HG03095 (cell line): ENCODE data around the gene TRIO.

Experiments
- ATAC-seq: cut with Tn5 transposase; IDR thresholded peaks from one replicate; pipeline ENCODE4 v1.9.1; 2021; ENCODE audit warnings: moderate library complexity; ENCODE audit not compliant: unreplicated experiment

TRIO gene

DNA sequence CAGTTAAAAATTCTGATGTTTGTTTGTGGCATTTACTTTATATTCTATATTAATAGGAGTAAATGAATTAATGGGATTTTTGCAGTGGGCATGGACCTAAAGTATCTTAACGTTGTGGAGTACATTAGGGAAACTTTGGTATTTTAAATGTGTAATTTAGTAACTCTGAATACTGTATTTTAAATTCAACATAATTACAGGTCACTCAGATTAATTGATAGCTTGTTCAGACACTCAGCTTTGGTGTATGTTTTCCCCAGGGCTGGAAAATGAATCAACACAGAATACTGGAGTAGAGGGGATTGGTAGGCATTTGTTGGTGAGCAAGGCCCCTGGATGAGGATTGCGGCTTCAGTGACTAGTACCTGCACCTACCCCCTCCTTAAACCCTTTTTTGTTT lies 117.5 kb downstream of the TRIO start:
- ATAC-seq, result no peak

DNA sequence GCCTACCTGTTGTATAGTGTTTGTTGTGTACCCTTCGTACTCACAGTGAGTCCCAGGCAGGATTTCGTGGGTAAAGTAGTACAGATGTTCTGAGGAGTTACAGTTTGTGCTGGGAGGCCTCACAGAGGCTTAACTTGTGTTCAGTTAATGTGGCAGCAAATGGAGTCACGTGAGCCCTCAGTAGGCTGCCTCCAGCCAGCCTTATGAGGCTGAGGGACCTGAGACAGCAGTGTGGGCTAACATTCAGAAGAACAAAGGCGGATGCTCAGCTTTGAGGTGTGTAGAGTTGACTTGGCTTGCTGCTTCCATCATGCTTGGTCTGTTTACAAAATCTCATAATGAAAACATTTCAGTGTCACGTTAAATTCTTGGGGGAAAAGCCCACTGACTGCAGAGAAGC lies 118.1 kb downstream of the TRIO start:
- ATAC-seq, result no peak

GRCh38 chr5:14261856-14262611 lies 118.9 kb downstream of the TRIO start:
- ATAC-seq, result no peak

- ATAC-seq, result no peak
These were observed 120.0 kb downstream of the TRIO start for GRCh38 chr5:14263113-14263512.

- no peak for ATAC-seq
These were observed 120.6 kb downstream of the TRIO start for GRCh38 chr5:14263699-14264098.

DNA sequence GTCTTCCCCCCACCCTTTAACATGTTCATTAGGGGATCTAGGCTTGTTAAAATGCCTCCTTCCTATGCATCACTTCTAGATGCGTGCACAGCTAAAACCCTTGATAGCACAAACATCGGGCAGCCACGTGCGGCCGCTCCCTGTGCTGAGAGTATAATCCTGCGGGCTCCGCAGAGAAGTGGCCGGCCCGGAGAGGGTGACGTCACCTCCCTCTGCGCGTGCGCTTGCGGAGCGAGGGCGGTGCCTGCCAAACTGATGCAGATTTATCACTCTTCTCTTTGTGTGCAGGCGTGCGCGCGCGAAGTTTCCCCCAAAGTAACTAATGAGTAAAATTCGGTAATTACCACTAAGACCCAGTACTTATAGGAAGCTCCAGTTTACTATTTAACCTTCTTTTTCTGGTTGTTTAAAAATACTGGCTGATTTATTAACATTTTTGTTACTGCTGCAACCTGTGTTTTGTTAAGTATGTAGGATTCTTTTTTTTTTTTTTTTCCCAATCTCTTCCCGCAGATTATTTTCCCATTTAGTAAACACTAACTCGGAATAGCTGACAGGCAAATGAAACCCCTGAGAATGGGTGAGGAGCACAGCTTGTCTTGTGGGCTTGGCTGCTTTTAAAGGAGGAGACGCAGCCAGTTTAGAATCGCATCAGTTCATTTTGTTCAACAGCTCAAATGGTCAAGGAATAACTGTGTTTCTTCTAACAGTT lies 121.6 kb downstream of the TRIO start:
- ATAC-seq, result peak; percentile 83

DNA sequence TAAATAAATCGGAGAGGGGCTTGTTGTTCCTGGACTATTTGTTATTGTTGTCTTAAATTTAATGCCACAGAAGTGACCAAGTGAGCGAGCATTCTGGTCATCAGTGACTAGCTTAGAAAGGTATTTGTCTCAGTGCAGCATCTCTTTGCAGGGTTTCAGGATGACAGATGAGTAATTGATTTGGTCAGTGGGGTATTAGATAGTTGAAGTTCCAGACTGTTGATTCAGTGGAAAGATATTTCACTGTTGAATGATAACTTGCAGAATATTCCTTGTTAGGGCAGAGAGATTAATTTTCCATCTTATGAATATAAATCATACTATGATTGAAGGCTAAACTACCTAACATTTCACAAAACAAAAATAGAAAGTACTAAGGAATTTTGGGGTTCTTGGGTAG lies 122.4 kb downstream of the TRIO start:
- no peak for ATAC-seq

DNA sequence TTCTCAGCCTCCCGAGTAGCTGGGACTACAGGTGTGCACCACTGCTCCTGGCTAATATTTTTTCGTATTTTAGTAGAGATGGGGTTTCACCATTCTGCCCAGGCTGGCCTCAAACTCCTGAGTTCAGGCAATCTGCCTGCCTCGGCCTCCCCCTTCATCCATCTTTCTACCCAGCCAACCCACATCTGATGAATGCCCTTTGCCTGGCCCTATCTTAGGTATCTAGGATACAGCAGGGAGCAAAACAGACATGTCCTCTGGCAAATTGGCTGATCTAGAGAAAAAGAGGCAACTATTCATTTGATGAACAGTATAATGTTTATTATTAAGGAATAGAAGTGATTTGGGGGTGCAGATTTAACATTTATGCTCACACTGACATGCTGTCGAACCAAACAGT lies 123.0 kb downstream of the TRIO start:
- ATAC-seq, result no peak

GRCh38 chr5:14266686-14267085 lies 123.5 kb downstream of the TRIO start:
- ATAC-seq, result no peak

- no peak for ATAC-seq
These were observed 124.2 kb downstream of the TRIO start for GRCh38 chr5:14267166-14267838.

GRCh38 chr5:14267991-14268708 lies 125.0 kb downstream of the TRIO start:
- no peak for ATAC-seq

- no peak for ATAC-seq
These were observed 125.6 kb downstream of the TRIO start for GRCh38 chr5:14268738-14269137.

DNA sequence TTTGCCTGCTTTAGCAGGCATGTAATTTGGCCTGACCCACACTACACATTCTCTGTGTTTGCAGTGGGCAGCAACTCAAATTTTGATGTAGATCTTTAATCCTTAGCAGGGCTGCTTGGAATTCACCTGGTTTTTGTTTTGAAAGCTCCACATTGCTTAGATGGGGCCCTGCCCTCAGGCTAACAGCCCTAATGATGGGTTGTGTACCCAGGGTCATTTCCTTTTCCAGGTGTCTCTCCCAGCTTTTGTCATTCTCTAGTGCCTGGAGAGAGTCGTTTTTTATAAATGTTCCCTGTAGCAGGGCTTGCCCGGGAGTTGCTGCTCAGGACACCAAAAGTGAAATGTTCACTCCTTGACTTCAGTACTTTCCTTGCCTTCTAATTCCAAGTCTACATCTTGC lies 126.3 kb downstream of the TRIO start:
- ATAC-seq, result no peak

- ATAC-seq, result peak; percentile 44
These were observed 127.1 kb downstream of the TRIO start for GRCh38 chr5:14270209-14270702.

DNA sequence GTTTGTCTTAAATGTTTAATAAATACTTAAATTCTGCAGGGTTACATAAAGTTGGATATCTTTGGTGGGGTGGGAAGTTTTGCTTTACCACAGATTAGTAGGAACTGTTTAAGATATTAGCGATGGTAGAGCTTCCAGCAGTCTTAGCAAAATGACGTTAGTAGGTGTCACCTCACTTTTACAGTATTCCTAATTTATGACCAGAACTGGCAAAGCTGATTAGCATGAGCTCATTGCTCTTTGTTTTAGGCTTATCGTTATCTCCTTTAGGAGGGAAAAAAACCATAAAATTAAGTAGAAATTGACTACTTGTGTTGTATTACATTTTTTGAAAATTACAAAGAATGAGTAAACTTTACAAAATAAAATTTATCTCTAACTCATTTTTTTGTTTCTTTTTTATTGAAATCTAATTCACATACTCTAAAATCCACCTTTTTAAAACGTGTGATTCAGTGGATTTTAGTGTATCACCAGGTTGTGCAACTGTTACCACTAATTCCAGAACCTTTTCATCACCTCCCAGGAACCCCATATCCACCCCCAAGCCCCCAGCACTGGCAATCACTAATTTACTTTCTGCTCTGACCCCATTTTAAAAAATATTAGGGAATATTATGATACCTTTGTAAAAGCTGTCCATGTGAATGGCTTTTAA lies 129.5 kb downstream of the TRIO start:
- ATAC-seq, result no peak

DNA sequence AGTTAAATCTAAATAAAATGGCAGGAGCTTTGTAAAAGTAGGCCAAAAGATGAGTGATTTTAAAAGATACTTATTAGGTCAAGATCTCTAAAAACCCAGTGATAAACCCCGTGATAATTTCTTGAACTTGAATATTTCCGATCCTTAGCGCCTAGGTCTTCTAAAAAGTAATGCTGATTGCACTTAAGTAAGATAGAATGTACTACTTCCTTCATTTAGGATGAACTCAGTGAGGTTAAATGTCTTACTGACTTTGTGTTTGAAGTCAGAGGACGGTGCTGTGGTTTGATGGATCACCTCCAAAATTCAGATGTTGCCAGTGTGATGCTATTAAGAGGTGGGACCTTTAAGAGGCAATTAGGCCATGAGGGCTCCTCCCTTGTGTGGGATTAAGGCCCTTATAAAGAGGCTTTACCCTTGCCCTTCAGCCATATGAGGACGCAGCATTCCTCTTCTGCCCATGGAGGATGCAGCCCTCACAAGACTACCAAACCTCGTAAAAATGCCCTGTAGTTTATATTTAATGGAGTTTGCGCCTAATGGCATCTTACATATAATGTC lies 130.1 kb downstream of the TRIO start:
- ATAC-seq, result no peak

GRCh38 chr5:14276380-14276779 lies 133.2 kb downstream of the TRIO start:
- no peak for ATAC-seq

- peak; percentile 37 for ATAC-seq
These were observed 134.5 kb downstream of the TRIO start for GRCh38 chr5:14277385-14278320.

DNA sequence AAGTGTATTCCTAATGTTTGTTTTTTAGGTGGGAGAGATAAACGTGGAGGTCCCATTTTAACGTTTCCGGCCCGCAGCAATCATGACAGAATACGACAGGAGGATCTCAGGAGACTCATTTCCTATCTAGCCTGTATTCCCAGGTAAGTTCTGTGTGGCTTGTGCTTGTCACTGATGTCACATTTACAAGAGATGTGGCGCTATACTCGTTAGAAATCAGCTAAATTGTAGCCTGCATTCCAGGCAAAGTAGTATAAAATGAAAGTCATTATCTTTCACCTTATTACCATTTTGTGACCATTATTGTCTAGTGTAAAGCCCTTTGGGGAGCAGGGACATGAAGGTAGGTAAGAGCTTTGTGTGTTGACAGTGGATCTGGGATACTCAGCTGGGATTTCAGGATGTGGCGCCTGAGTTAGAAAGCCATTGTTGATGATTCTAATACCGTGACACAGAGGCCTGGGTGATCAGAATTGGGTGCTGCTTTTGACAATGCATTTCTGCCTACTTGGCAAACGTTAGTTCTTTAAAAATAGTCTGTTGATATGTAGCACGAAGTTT lies 137.2 kb downstream of the TRIO start:
- no peak for ATAC-seq
